Small intestine (tissue), 7 donors: ENCODE results near the gene ZNF583. TPM values are rescaled to one million over a fixed set of nuclear protein-coding genes. Genes with fewer than 3 reads are reported as not detected.
A peak's percentile ranks its signal among the peaks of the same experiment; 100 is the strongest.

Experiments
- DNase-seq, 2 donors: peaks; one replicate each; pipeline versions ENCODE4 v3.0.0 to v3.0.0-alpha.2; 2013
- FAIRE-seq: peaks from 2 replicates; lab custom pipeline; 2012; peaks lifted over from hg19 to GRCh38; lab: Jason Lieb, UNC
- H3K27ac ChIP-seq, 3 donors: one replicate each; pipeline ENCODE4 v1.5.1; 2013; ENCODE audit warnings: low read length in 2 of 3, mild to moderate bottlenecking in 2 of 3, control low read depth in 1 of 3, inconsistent platforms in 1 of 3, low read depth in 1 of 3, moderate library complexity in 1 of 3
- H3K27me3 ChIP-seq, 3 donors: one replicate each; pipeline ENCODE4 v1.6.1; 2013; ENCODE audit warnings: low read length in 3 of 3, inconsistent platforms in 1 of 3; ENCODE audit not compliant: control insufficient read depth in 3 of 3, insufficient read depth in 3 of 3
- H3K36me3 ChIP-seq, 3 donors: one replicate each; pipeline ENCODE4 v1.6.1; 2013; ENCODE audit warnings: low read length in 3 of 3, inconsistent platforms in 1 of 3, low read depth in 1 of 3, mild to moderate bottlenecking in 1 of 3, moderate library complexity in 1 of 3; ENCODE audit not compliant: control insufficient read depth in 3 of 3, insufficient read depth in 2 of 3
- H3K4me1 ChIP-seq, 3 donors: one replicate each; pipeline ENCODE4 v1.6.1; 2013; ENCODE audit warnings: low read length in 2 of 3, inconsistent platforms in 1 of 3, low read depth in 1 of 3, mild to moderate bottlenecking in 1 of 3, moderate library complexity in 1 of 3; ENCODE audit not compliant: control insufficient read depth in 3 of 3, insufficient read depth in 2 of 3
- H3K4me3 ChIP-seq, 3 donors: one replicate each; pipeline ENCODE4 v1.5.1; 2013; ENCODE audit warnings: low read length in 3 of 3, control low read depth in 1 of 3, inconsistent platforms in 1 of 3, low read depth in 1 of 3, mild to moderate bottlenecking in 1 of 3, moderate library complexity in 1 of 3
- H3K9me3 ChIP-seq, 2 donors: one replicate each; pipeline ENCODE4 v1.6.1; 2013; ENCODE audit warnings: low read depth in 1 of 2, low read length in 1 of 2; ENCODE audit not compliant: control insufficient read depth in 2 of 2, insufficient read depth in 1 of 2
- WGBS, 3 donors: extraction: QIAGEN DNeasy Blood & Tissue Kit; methylation state at CpG; one replicate each; pipeline ENCODE4 v1.1.7; 2013; 5-methylcytosine and 5-hydroxymethylcytosine counted together
- polyA plus RNA-seq, 4 donors: library from polyadenylated mRNA; stranded (reverse) in 3 of 4; unstranded in 1 of 4; fragments of 200-250 nt in 3 of 4; fragments of 120-200 nt in 1 of 4; gene quantifications; one replicate each; pipeline versions ENCODE4 v1.2.1 to v1.2.3, GENCODE V29; 2013
- donor health status: healthy with polysubstance abuse.
- donor health status: control.
- donor health status: control.
- donor health status: Bipolar disorder and iron deficiency.
- donor health status: healthy.

Gene ZNF583
- polyA plus RNA-seq, 4 donors: 0.45 to 4.1 (median 0.96) TPM

DNA sequence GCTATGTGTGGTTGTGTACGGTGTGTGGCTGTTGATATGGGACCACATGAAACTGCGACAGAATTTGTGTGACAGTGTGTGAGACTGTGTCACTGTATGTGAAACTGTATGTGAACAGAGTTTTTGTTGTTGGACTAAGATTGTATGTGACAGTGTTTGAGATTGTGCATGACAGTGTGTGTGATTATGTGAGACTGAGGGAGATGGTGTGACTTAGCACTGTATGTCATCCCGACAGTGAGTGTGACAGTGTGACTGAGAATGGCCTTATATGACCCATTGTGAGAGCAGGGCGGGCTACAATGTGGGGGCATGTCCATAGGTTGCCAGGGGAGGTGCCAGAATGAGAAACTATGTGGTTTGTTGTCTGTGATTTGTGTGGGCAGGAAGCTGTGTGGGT lies 930 bp downstream of the ZNF583 start:
- no peak for FAIRE-seq
- H3K36me3 ChIP-seq: peaks cover 0 to 8% (median 7%) of the 10 kb centered on the region in 3 donors

GRCh38 chr19:56423276-56423984 lies 19.3 kb downstream of the ZNF583 start:
- H3K36me3 ChIP-seq: peaks cover 0 to 4% (median 2%) of the 10 kb centered on the region in 3 donors
- FAIRE-seq: no peak

More for the DNA sequence above, 930 bp downstream of the ZNF583 start:
- peak overlapping the region in 1 of 3 donors; percentile 72 for H3K4me3 ChIP-seq
- H3K27ac ChIP-seq: no peak overlapping the region
- H3K9me3 ChIP-seq: peaks cover 3 to 39% of the 10 kb centered on the region in 2 donors
- peaks cover 0 to 4% (median 0%) of the 10 kb centered on the region in 3 donors for H3K4me1 ChIP-seq
- no peak for DNase-seq
- 92 to 95% (median 94%) methylated on average over 4 of the region's 4 CpGs for WGBS, 3 donors
- no peaks in the 10 kb centered on the region for H3K27me3 ChIP-seq

GRCh38 chr19:56423985-56424353 lies 19.8 kb downstream of the ZNF583 start:
- 81 to 95% (median 91%) methylated on average over 1 of the region's 1 CpG for WGBS, 3 donors
- Histone ChIP-seq H3K4me1 (no peaks in the 10 kb centered on the region), H3K27ac (no peak overlapping the region), H3K4me3 (no peak overlapping the region), H3K36me3 (peaks cover 0 to 4% (median 2%) of the 10 kb centered on the region in 3 donors), H3K27me3 (no peaks in the 10 kb centered on the region), H3K9me3 (peaks cover 1 to 37% of the 10 kb centered on the region in 2 donors)
- FAIRE-seq (no peak), DNase-seq (no peak)

More at GRCh38 chr19:56423276-56423984, 19.3 kb downstream of the ZNF583 start:
- DNase-seq: no peak
- H3K9me3 ChIP-seq: peaks cover 1 to 35% of the 10 kb centered on the region in 2 donors
- WGBS, 3 donors: 91 to 95% (median 94%) methylated on average over 5 of the region's 5 CpGs
- no peak overlapping the region for H3K27ac ChIP-seq
- H3K27me3 ChIP-seq: no peaks in the 10 kb centered on the region
- H3K4me1 ChIP-seq: no peaks in the 10 kb centered on the region
- no peak overlapping the region for H3K4me3 ChIP-seq

DNA sequence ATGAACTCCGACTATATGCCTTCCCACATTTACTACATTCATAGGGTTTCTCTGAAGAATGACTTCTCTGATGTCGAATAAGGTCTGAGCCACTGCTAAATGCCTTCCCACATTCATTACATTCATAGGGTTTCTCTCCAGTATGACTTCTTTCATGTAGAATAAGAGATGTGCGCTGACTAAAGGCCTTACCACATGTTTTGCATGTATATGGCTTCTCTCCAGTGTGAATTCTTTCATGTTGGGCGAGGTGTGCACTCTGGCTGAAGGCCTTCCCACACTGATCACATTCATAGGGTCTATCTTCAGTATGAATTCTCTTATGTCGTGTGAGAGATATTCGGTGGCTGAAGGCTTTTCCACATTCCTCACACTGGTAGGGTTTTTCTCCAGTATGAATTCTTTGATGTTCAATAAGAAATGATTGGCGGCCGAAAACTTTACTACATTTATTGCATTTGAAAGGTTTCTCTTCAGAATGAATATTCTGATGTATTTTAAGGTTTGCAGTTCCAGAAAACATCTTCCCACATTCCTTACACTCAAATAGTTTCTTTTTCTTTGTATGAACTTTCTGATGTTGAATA lies 37.2 kb downstream of the ZNF583 start:
- Histone ChIP-seq H3K4me3 (no peak overlapping the region), H3K27me3 (no peaks in the 10 kb centered on the region), H3K27ac (no peak overlapping the region), H3K4me1 (no peaks in the 10 kb centered on the region), H3K36me3 (peaks cover 0 to 3% (median 2%) of the 10 kb centered on the region in 3 donors), H3K9me3 (peaks cover 0 to 32% of the 10 kb centered on the region in 2 donors)
- no peak for FAIRE-seq
- WGBS, 3 donors: 88 to 94% (median 92%) methylated on average over 8 of the region's 8 CpGs
- no peak for DNase-seq

- no peak overlapping the region for H3K4me3 ChIP-seq
- peaks cover 9 to 56% of the 10 kb centered on the region in 2 donors for H3K9me3 ChIP-seq
- WGBS, 3 donors: 69 to 81% (median 74%) methylated on average over 3 of the region's 3 CpGs
These were observed 70.2 kb downstream of the ZNF583 start for GRCh38 chr19:56474308-56474707.

DNA sequence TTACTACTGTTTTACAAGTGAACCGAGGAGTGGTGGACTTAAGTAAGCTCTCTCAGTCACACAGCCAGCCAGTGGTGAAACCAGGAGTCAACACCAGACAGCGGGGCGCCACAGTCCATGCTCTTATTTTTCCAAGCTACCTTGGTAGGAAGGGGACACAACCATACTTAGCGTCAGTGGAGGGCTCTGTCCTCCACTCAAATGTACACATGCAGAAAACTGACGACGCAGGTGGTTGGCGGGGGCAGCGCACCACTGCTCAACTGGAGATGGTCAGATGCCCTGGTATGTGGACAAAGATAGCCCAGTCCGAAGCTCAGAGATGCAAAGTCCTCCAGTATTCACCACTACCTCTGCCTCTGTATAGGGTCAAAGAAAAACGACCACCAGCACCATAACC lies 72.0 kb downstream of the ZNF583 start:
- Histone ChIP-seq H3K4me3 (no peak overlapping the region), H3K4me1 (no peaks in the 10 kb centered on the region), H3K9me3 (peaks cover 8 to 56% of the 10 kb centered on the region in 2 donors), H3K36me3 (peaks cover 0 to 8% (median 3%) of the 10 kb centered on the region in 3 donors), H3K27ac (no peak overlapping the region), H3K27me3 (no peaks in the 10 kb centered on the region)
- WGBS, 3 donors: 83 to 85% (median 84%) methylated on average over 10 of the region's 10 CpGs
- FAIRE-seq (no peak), DNase-seq (peak in 1 of 2 donors; percentile 13)

More at GRCh38 chr19:56474308-56474707, 70.2 kb downstream of the ZNF583 start:
- Histone ChIP-seq H3K4me1 (no peaks in the 10 kb centered on the region), H3K27ac (no peak overlapping the region), H3K27me3 (no peaks in the 10 kb centered on the region), H3K36me3 (peaks cover 0 to 14% (median 3%) of the 10 kb centered on the region in 3 donors)
- FAIRE-seq (no peak), DNase-seq (no peak)

Other genes with a start within 250 kb of the ZNF583 start
- gene GALP, start 228.3 kb upstream of the ZNF583 start, polyA plus RNA-seq: not detected
- gene ZSCAN5B, start 206.5 kb upstream of the ZNF583 start, polyA plus RNA-seq: under 1 TPM in 1 of 4 donors, not detected in 3; 0.06 TPM
- gene ZSCAN5C, start 202.1 kb upstream of the ZNF583 start, polyA plus RNA-seq: not detected
- 1 to 10 TPM in 2 of 4 donors, not detected in 2; 1.4 to 1.7 TPM for gene EDDM13, start 131.6 kb upstream of the ZNF583 start, polyA plus RNA-seq
- 10 to 100 TPM in 1 of 4 donors, 1 to 10 TPM in 3; 5.4 to 10.4 (median 7.5) TPM for gene ZSCAN5A, start 89.5 kb upstream of the ZNF583 start, polyA plus RNA-seq
- gene ZNF582, start 10.8 kb upstream of the ZNF583 start, polyA plus RNA-seq: 1 to 10 TPM in 3 of 4 donors, under 1 TPM in 1; 0.45 to 5.6 (median 1.8) TPM
- 1 to 10 TPM in 1 of 4 donors, under 1 TPM in 1, not detected in 2; 0.73 to 9.5 TPM for gene ZNF667, start 73.0 kb downstream of the ZNF583 start, polyA plus RNA-seq
- gene ZNF471, start 103.5 kb downstream of the ZNF583 start, polyA plus RNA-seq: 10 to 100 TPM in 1 of 4 donors, 1 to 10 TPM in 1, under 1 TPM in 2; 0.22 to 10.0 (median 0.91) TPM
- 1 to 10 TPM in 2 of 4 donors, under 1 TPM in 2; 0.22 to 6.1 (median 1.1) TPM for gene ZFP28, start 134.6 kb downstream of the ZNF583 start, polyA plus RNA-seq
- 1 to 10 TPM in 2 of 4 donors, under 1 TPM in 2; 0.54 to 7.4 (median 1.3) TPM for gene ZNF470, start 163.1 kb downstream of the ZNF583 start, polyA plus RNA-seq
- gene ZNF71, start 191.0 kb downstream of the ZNF583 start, polyA plus RNA-seq: 1 to 10 TPM; 1.4 to 3.7 (median 2.5) TPM
- gene SMIM17, start 238.8 kb downstream of the ZNF583 start, polyA plus RNA-seq: under 1 TPM in 2 of 4 donors, not detected in 2; 0.09 to 0.55 TPM